ENCODE data around the gene ODF2L. TPM values are rescaled to one million over a fixed set of nuclear protein-coding genes. Genes with fewer than 3 reads are reported as not detected.
"Not testable (repeated sequence)": the region's sequence is repeated elsewhere in the genome, so short reads cannot be mapped to it uniquely, and the experiment has no call there.

ODF2L gene
- total RNA-seq, 4 donors from 2014 or later: 10.5 to 27.9 (median 13.4) TPM

GRCh38 chr1:86365896-86366295 lies 30.2 kb downstream of the ODF2L start:
- no peak for DNase-seq (ENCODE audit: low spot score in 2 of 2)
- H3K4me3 ChIP-seq (ENCODE audit: low read depth, poor library complexity, severe bottlenecking): no peak overlapping the region
- TF ChIP-seq POLR2A (IDR thresholded peaks at IDR 0.05): no peak
- TF ChIP-seq CTCF (IDR thresholded peaks at IDR 0.05): no peak
- intact Hi-C loops (cut with DNase I; ENCODE audit: low total_unique reads): no loop called here
- 83 to 93% methylated on average over 6 of the region's 6 CpGs for WGBS, 2 donors

- DNase-seq (ENCODE audit: low spot score in 2 of 2): no peak
- intact Hi-C loops (cut with DNase I; ENCODE audit: low total_unique reads): no loop called here
- TF ChIP-seq POLR2A (IDR thresholded peaks at IDR 0.05) (no peak), CTCF (IDR thresholded peaks at IDR 0.05) (no peak)
- no peak overlapping the region for H3K4me3 ChIP-seq (ENCODE audit: low read depth, poor library complexity, severe bottlenecking)
- 94 to 99% methylated on average over 4 of the region's 4 CpGs for WGBS, 2 donors
These were observed 33.3 kb downstream of the ODF2L start for GRCh38 chr1:86362807-86363206.

DNA sequence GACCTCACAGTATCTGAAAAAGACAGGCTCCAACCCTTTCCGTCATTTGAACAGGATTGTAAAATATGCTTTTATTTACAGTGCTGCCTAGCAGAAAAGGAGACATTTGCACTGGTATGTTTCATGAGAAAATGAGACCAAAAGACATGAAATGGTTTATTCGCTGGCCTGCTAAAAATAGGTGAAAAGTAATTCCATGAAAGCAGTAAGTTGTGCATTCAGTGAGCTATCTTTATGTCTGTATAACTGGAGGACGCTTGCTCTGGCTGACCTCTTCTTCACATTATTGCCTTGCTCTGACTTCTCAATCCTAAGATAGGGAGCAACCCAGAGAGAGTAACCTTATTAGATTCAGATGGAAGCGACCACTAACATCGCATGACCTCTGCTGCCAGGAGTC lies 38.3 kb downstream of the ODF2L start:
- WGBS, 2 donors: 84 to 89% methylated on average over 5 of the region's 5 CpGs
- no peak for TF ChIP-seq POLR2A (IDR thresholded peaks at IDR 0.05)
- no peak for TF ChIP-seq CTCF (IDR thresholded peaks at IDR 0.05)
- H3K4me3 ChIP-seq (ENCODE audit: low read depth, poor library complexity, severe bottlenecking): no peak overlapping the region
- no peak for DNase-seq (ENCODE audit: low spot score in 2 of 2)
- intact Hi-C loops (cut with DNase I; ENCODE audit: low total_unique reads): no loop called here

DNA sequence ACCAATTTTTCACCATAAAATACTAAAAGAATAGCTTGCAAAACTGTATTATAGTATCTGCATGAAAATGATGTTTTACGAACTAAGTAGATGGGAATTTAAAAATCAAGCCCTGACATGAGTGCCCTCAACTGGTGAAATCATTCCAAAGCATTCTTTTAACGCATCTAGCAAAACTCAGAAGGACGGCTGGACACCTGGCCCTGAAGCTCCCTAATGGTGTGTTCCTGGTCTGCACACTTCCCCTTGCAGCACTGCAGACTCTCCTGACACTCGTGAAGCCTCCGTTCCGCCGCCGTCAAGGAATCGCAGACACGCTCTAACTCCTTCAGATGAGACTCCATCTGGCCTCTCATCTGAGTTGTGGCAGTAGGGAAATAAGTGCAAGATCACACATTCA lies 39.9 kb downstream of the ODF2L start:
- no peak for DNase-seq (ENCODE audit: low spot score in 2 of 2)
- TF ChIP-seq POLR2A (IDR thresholded peaks at IDR 0.05): no peak
- no peak for TF ChIP-seq CTCF (IDR thresholded peaks at IDR 0.05)
- WGBS, 2 donors: 83 to 87% methylated on average over 10 of the region's 10 CpGs

GRCh38 chr1:86352086-86352485 lies 44.0 kb downstream of the ODF2L start:
- WGBS, 2 donors: 88 to 91% methylated on average over 1 of the region's 1 CpG
- intact Hi-C loops (cut with DNase I; ENCODE audit: low total_unique reads): no loop called here
- no peak overlapping the region for H3K4me3 ChIP-seq (ENCODE audit: low read depth, poor library complexity, severe bottlenecking)
- no peak for DNase-seq (ENCODE audit: low spot score in 2 of 2)
- TF ChIP-seq CTCF (IDR thresholded peaks at IDR 0.05) (no peak), POLR2A (IDR thresholded peaks at IDR 0.05) (no peak)

More for the DNA sequence above, 39.9 kb downstream of the ODF2L start:
- intact Hi-C loops (cut with DNase I; ENCODE audit: low total_unique reads): no loop called here
- H3K4me3 ChIP-seq (ENCODE audit: low read depth, poor library complexity, severe bottlenecking): no peak overlapping the region

DNA sequence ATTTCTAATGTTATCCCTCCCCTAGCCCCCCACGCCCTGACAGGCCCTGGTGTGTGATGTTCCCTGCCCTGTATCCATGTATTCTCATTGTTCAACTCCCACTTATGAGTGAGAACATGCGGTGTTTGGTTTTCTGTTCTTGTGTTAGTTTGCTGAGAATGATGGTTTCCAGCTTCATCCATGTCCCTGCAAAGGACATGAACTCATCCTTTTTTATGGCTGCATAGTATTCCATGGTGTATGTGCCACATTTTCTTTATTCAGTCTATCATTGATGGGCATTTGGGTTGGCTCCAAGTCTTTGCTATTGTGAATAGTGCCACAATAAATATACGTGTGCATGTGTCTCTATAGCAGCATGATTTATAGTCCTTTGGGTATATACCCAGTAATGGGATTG lies 45.9 kb downstream of the ODF2L start:
- 95% methylated on average over 3 of the region's 3 CpGs for WGBS, 2 donors
- intact Hi-C loops (cut with DNase I; ENCODE audit: low total_unique reads); DNase-seq (ENCODE audit: low spot score in 2 of 2); H3K4me3 ChIP-seq (ENCODE audit: low read depth, poor library complexity, severe bottlenecking): not testable (repeated sequence)

Data from lower leg skin (tissue), 4 donors.